Panc1 (cell line): ENCODE results near the gene CHST13. TPM values are rescaled to one million over a fixed set of nuclear protein-coding genes. Genes with fewer than 3 reads are reported as not detected.
A peak's percentile ranks its signal among the peaks of the same experiment; 100 is the strongest.

Source experiments
- ATAC-seq: fragments of 200-7000 bp; cut with Tn5 transposase; 2 replicates; pipeline ENCODE4 v1.9.1; 2020; ENCODE audit warnings: mild to moderate bottlenecking, moderate library complexity
- BruUV-seq: library from RNA; stranded (reverse); fragments of 400-500 nt; replicated peaks from 2 replicates; lab custom pipeline; 2021; lab: Mats Ljungman, UMichigan
- CTCF ChIA-PET: fragments of 300-600 bp; sonication (Branson Sonifier 250); formaldehyde crosslinking; loops from one replicate; lab custom pipeline; 2022; ENCODE audit warnings: antibody characterized with exemption; lab: Charles Lee
- POLR2A ChIA-PET: fragments of 300-600 bp; sonication (Branson Sonifier 250); formaldehyde crosslinking; loops from one replicate; lab custom pipeline; 2022; ENCODE audit warnings: antibody characterized with exemption; lab: Charles Lee
- DNase-seq: peaks from one replicate; pipeline ENCODE4 v3.0.0-alpha.2; 2010; ENCODE audit warnings: low read depth, low spot score
- H3K27ac ChIP-seq: 2 replicates; pipeline ENCODE4 v1.5.1; 2011; ENCODE audit warnings: mild to moderate bottlenecking, low read length, inconsistent platforms
- H3K27me3 ChIP-seq: fragments of 200-500 bp; sonication (Bioruptor generic); 2 replicates; pipeline ENCODE4 v1.6.0; 2014; ENCODE audit warnings: low read length, inconsistent platforms; ENCODE audit not compliant: control insufficient read depth, insufficient read depth
- H3K36me3 ChIP-seq: fragments of 200-500 bp; sonication (Bioruptor generic); 2 replicates; pipeline ENCODE4 v1.5.1; 2014; ENCODE audit warnings: inconsistent platforms, mild to moderate bottlenecking, low read length, moderate library complexity; ENCODE audit not compliant: control insufficient read depth, insufficient read depth
- H3K4me1 ChIP-seq: 2 replicates; pipeline ENCODE4 v1.5.1; 2011; ENCODE audit warnings: inconsistent platforms, mild to moderate bottlenecking, low read length, moderate library complexity; ENCODE audit not compliant: control insufficient read depth, insufficient read depth
- H3K4me3 ChIP-seq, 2 experiments: 2 replicates each; pipeline ENCODE4 v1.5.1; 2011 to 2012; ENCODE audit warnings: low read depth in 2 of 2, low read length in 2 of 2, mild to moderate bottlenecking in 2 of 2, inconsistent platforms in 1 of 2, moderate library complexity in 1 of 2
- H3K9me3 ChIP-seq: fragments of 200-500 bp; sonication (Bioruptor generic); 2 replicates; pipeline ENCODE4 v1.5.1; 2014; ENCODE audit warnings: low read depth, mild to moderate bottlenecking, inconsistent platforms, low read length, moderate library complexity; ENCODE audit not compliant: control insufficient read depth, insufficient read depth
- POLR2AphosphoS5 ChIP-seq: IDR thresholded peaks from 2 replicates; pipeline ENCODE4 v1.6.1; 2012; ENCODE audit warnings: mild to moderate bottlenecking, low read depth, low read length, moderate library complexity
- SIN3A ChIP-seq: IDR thresholded peaks from 2 replicates; pipeline ENCODE4 v1.6.1; 2012; ENCODE audit warnings: low read depth, mild to moderate bottlenecking, low read length, moderate library complexity, borderline replicate concordance; ENCODE audit not compliant: insufficient read depth
- TCF7L2 ChIP-seq: IDR thresholded peaks from 2 replicates; pipeline ENCODE4 v1.6.1; 2011; ENCODE audit warnings: mild to moderate bottlenecking, low read depth, low read length, inconsistent platforms
- in situ Hi-C: cut with HindIII; loops from 2 replicates; pipeline ENCODE4 v1.10.0; 2016; ENCODE audit warnings: low sequenced_read_pairs, low pct_unique_long_range_greater_than_20kb
- intact Hi-C: fragments of 100-400 bp; cut with micrococcal nuclease; formaldehyde crosslinking; loops from one replicate; pipeline ENCODE4 v1.10.0; 2022; ENCODE audit not compliant: unreplicated experiment
- total RNA-seq: library from RNA; stranded (reverse); gene quantifications from one replicate; pipeline ENCODE4 v1.2.1, GENCODE V29; 2021; ENCODE audit not compliant: unreplicated experiment
- TF ChIP-seq, protein P1 (sequence below): fragments of 450-650 bp; IDR thresholded peaks from 2 replicates; pipeline ENCODE4 v1.5.1; 2017; ENCODE audit warnings: mild to moderate bottlenecking
- TF ChIP-seq, protein P2 (sequence below), 2 experiments: IDR thresholded peaks; 2 replicates each; pipeline ENCODE4 v1.6.1; 2011 to 2012; ENCODE audit warnings: low read depth in 2 of 2, control low read depth in 1 of 2, low read length in 1 of 2, mild to moderate bottlenecking in 1 of 2, moderate library complexity in 1 of 2; ENCODE audit not compliant: insufficient read depth in 1 of 2

Gene CHST13
- total RNA-seq, 1 experiment from 2014 or later: 0.64 TPM

- H3K9me3 ChIP-seq: no peaks in the 10 kb centered on the region
- in situ Hi-C loops (no loop called here), intact Hi-C loops (no loop called here)
- ChIA-PET POLR2A (no interaction called here), CTCF (interaction anchor here (0.6 kb wide), 2 partner anchors 11 to 113 kb away, joined by 3 to 4 read pairs; no protein-coding TSS in a partner anchor)
- TF ChIP-seq POLR2AphosphoS5: no peak
- TF ChIP-seq, protein P1, sequence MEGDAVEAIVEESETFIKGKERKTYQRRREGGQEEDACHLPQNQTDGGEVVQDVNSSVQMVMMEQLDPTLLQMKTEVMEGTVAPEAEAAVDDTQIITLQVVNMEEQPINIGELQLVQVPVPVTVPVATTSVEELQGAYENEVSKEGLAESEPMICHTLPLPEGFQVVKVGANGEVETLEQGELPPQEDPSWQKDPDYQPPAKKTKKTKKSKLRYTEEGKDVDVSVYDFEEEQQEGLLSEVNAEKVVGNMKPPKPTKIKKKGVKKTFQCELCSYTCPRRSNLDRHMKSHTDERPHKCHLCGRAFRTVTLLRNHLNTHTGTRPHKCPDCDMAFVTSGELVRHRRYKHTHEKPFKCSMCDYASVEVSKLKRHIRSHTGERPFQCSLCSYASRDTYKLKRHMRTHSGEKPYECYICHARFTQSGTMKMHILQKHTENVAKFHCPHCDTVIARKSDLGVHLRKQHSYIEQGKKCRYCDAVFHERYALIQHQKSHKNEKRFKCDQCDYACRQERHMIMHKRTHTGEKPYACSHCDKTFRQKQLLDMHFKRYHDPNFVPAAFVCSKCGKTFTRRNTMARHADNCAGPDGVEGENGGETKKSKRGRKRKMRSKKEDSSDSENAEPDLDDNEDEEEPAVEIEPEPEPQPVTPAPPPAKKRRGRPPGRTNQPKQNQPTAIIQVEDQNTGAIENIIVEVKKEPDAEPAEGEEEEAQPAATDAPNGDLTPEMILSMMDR: no peak
- TF ChIP-seq TCF7L2: no peak
- TF ChIP-seq, protein P2, sequence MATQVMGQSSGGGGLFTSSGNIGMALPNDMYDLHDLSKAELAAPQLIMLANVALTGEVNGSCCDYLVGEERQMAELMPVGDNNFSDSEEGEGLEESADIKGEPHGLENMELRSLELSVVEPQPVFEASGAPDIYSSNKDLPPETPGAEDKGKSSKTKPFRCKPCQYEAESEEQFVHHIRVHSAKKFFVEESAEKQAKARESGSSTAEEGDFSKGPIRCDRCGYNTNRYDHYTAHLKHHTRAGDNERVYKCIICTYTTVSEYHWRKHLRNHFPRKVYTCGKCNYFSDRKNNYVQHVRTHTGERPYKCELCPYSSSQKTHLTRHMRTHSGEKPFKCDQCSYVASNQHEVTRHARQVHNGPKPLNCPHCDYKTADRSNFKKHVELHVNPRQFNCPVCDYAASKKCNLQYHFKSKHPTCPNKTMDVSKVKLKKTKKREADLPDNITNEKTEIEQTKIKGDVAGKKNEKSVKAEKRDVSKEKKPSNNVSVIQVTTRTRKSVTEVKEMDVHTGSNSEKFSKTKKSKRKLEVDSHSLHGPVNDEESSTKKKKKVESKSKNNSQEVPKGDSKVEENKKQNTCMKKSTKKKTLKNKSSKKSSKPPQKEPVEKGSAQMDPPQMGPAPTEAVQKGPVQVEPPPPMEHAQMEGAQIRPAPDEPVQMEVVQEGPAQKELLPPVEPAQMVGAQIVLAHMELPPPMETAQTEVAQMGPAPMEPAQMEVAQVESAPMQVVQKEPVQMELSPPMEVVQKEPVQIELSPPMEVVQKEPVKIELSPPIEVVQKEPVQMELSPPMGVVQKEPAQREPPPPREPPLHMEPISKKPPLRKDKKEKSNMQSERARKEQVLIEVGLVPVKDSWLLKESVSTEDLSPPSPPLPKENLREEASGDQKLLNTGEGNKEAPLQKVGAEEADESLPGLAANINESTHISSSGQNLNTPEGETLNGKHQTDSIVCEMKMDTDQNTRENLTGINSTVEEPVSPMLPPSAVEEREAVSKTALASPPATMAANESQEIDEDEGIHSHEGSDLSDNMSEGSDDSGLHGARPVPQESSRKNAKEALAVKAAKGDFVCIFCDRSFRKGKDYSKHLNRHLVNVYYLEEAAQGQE (IDR thresholded peaks at IDR 0.05; ENCODE audit: insufficient read depth in 1 of 2, low read depth in 2 of 2, low read length in 1 of 2): no peak
- ATAC-seq: no peak
- no peak for DNase-seq
- no peak overlapping the region for H3K4me3 ChIP-seq
- no peaks in the 10 kb centered on the region for H3K4me1 ChIP-seq
- no TSS peak for BruUV-seq
- no peaks in the 10 kb centered on the region; the same call in 1 of the 2 replicates for H3K27me3 ChIP-seq
- no peak overlapping the region for H3K27ac ChIP-seq
- no peaks in the 10 kb centered on the region for H3K36me3 ChIP-seq
Observed at GRCh38 chr3:126547721-126548120, 23.8 kb downstream of the CHST13 start.

DNA sequence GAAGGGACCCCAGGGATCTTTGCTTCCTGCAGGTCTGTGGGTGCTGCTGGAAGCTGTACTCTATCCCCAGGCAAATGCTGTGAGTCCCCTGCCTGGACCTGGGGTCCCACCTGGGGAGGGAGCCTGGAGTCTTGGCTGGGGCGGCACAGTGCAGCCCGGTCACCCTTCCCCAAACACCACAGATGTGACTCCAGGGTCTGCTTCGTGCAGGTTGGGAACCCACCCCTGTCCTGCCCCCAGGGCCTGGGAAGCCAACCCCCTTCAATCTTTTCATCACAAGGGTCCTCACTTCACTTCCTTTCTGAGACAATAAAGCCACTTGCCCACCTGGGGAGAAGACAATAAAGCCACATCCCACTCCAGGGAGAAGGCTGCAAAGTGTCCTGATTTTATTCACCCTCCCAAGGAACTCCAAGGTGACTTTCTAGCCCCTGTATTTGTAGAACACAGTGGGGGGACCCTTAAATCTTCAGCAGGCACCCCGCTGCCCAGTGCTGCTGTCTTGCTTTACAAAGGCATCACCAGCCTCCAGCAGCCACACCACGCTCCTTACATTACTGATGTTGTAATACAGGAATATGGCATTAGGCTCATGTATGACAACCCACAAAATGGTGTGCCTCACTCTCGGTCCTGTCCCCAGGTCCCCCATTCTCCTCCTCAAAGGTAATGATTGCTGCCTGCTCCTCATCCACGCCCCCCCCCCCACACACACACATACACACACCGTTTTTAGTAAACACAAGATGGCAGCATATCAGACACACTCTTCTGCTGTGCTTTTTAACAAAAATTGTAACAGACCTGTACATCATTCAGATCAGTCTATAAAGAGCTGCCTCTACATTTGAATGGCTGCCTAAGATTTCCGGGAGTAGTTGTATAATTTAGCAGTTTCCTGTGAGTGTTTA, 24.9 kb downstream of the CHST13 start:
- DNase-seq (no peak), ATAC-seq (peak; percentile 17; the same call in 1 of the 2 replicates)
- no peak overlapping the region for H3K27ac ChIP-seq
- no TSS peak for BruUV-seq
- ChIA-PET CTCF (no interaction called here), POLR2A (interaction anchor here (0.6 kb wide), 1 partner anchor 818 kb away, joined by 4 read pairs; no protein-coding TSS in a partner anchor)
- TF ChIP-seq SIN3A: no peak
- TF ChIP-seq, protein P2 (IDR thresholded peaks at IDR 0.05; ENCODE audit: insufficient read depth in 1 of 2, low read depth in 2 of 2, low read length in 1 of 2): no peak
- no peak for TF ChIP-seq TCF7L2
- TF ChIP-seq POLR2AphosphoS5: no peak
- no peak overlapping the region for H3K4me3 ChIP-seq
- intact Hi-C loops (loop anchor here (1.0 kb wide), 1 partner anchor 20 kb away; no protein-coding TSS in a partner anchor), in situ Hi-C loops (no loop called here)
- no peaks in the 10 kb centered on the region for H3K36me3 ChIP-seq
- H3K4me1 ChIP-seq: no peaks in the 10 kb centered on the region
- no peaks in the 10 kb centered on the region for H3K9me3 ChIP-seq
- H3K27me3 ChIP-seq: no peaks in the 10 kb centered on the region; the same call in 1 of the 2 replicates
